Measurements from ENCODE around the gene TRAF1. TPM values are rescaled to one million over a fixed set of nuclear protein-coding genes. Genes with fewer than 3 reads are reported as not detected.
A peak's percentile ranks its signal among the peaks of the same experiment; 100 is the strongest.

TRAF1 gene
- total and polyA plus RNA-seq, 2 of the 13 experiments (the other 11 are each of a cell fraction or from before 2014, with no cell fraction given), result 0.44 to 1.0 TPM

DNA sequence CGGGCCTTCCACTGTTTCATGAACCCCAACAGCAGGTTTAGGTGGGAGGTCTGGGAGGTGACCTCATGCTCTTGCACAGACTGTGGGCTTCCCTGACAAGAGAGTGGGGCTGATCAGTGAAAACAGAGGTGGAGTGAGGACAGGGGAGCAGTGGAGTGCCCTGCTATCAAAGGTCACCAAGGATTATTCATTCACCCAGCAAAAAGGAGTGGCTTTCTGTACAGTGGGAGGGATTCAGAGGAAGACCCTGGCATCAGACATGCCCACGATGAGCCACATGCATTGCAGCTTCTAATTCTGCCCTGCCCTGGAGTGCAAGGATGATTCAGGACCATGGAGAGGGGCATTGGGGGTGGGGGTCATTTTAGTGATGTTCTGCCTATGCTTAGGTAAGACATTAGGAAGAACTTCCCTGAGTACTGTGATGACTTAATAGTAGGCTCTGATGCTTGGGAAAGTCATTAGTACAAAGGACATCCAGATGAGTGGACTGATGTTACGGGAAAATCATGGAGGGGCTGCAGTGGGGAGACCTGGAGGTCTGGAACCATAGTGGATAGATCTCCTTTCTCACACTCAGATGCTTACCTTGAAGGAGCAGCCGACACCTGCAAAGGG is 12.8 kb downstream of the TRAF1 start:
- H3K9me3 ChIP-seq (ENCODE audit: low read length), result no peaks in the 10 kb centered on the region
- H3K4me1 ChIP-seq (ENCODE audit: insufficient read depth, low read length), result 0 out of 2 replicates have a peak, but pooled peaks cover 12% of the 10 kb centered on the region
- H3K79me2 ChIP-seq (ENCODE audit: insufficient read depth, low read length), result no peaks in the 10 kb centered on the region
- no peak overlapping the region for H3K4me3 ChIP-seq (replicated peaks in 1 of 3; ENCODE audit: insufficient read depth in 1 of 3, low read depth in 2 of 3, low read length in 3 of 3)
- no peaks in the 10 kb centered on the region for H3K36me3 ChIP-seq (replicated peaks in 1 of 2; ENCODE audit: control insufficient read depth in 1 of 2, insufficient read depth in 2 of 2, low read length in 2 of 2)
- intact Hi-C loops (cut with micrococcal nuclease; ENCODE audit: unreplicated experiment) (no loop called here), in situ Hi-C loops (cut with HindIII; ENCODE audit: extremely low pct_ligation_motif_present, low pct_unique_long_range_greater_than_20kb) (no loop called here)
- no peaks in the 10 kb centered on the region for H3K27me3 ChIP-seq (ENCODE audit: control insufficient read depth in 1 of 2, insufficient read depth in 2 of 2, low read length in 2 of 2)
- no peak for DNase-seq (ENCODE audit: low spot score)
- no peak overlapping the region for H2AFZ ChIP-seq (ENCODE audit: low read length)
- H3K4me2 ChIP-seq (ENCODE audit: low read depth, low read length), result no peak overlapping the region
- H3K27ac ChIP-seq (ENCODE audit: extremely low read length, insufficient read depth, low read length), result no peak overlapping the region
- POLR2A ChIA-PET, result no interaction called here
- no peak for FAIRE-seq
- no peak overlapping the region for H3K9ac ChIP-seq (ENCODE audit: insufficient read depth, low read depth, low read length)
- 46% methylated on average over 4 of the region's 4 CpGs for WGBS (ENCODE audit: low lambda C conversion rate)
- CTCF ChIA-PET (ENCODE audit: low intra/inter-chr PET ratio, low total read pairs), result no interaction called here
- no TSS peak for BruUV-seq (replicated peaks)
- H4K20me1 ChIP-seq (ENCODE audit: insufficient read depth, low read length), result no peaks in the 10 kb centered on the region
- peak; percentile 55 for ATAC-seq
- TF ChIP-seq ZMYM3 (CRISPR knock-in tag; IDR thresholded peaks at IDR 0.05), result peak; percentile 58
- peak; percentile 13; the same call in 1 of the 2 replicates for TF ChIP-seq HDAC2 (CRISPR knock-in tag; IDR thresholded peaks at IDR 0.05)
- no peak for TF ChIP-seq SIX4 (CRISPR knock-in tag; IDR thresholded peaks at IDR 0.05)
- 0 out of 2 replicates have a peak, but pooled peaks have one; percentile 37 for TF ChIP-seq KMT2B (CRISPR knock-in tag; IDR thresholded peaks at IDR 0.05)
- TF ChIP-seq ZNF350 (CRISPR knock-in tag; IDR thresholded peaks at IDR 0.05; ENCODE audit: borderline replicate concordance, low read depth), result no peak
- TF ChIP-seq WIZ (CRISPR knock-in tag; IDR thresholded peaks at IDR 0.05), result peak; percentile 85; the same call in 1 of the 2 replicates
- TF ChIP-seq, protein P1, sequence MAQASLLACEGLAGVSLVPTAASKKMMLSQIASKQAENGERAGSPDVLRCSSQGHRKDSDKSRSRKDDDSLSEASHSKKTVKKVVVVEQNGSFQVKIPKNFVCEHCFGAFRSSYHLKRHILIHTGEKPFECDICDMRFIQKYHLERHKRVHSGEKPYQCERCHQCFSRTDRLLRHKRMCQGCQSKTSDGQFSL (CRISPR knock-in tag; IDR thresholded peaks at IDR 0.05), result peak; percentile 96
- 0 out of 2 replicates have a peak, but pooled peaks have one; percentile 8 for TF ChIP-seq PATZ1 (CRISPR knock-in tag; IDR thresholded peaks at IDR 0.05)
- TF ChIP-seq U2AF1 (optimal IDR thresholded peaks at IDR 0.05; ENCODE audit: low read depth, low read length), result no peak
- 0 out of 2 replicates have a peak, but pooled peaks have one; percentile 21 for TF ChIP-seq ZNF792 (CRISPR knock-in tag; IDR thresholded peaks at IDR 0.05)
- TF ChIP-seq ZBTB20 (CRISPR knock-in tag; IDR thresholded peaks at IDR 0.05; ENCODE audit: borderline replicate concordance, low read depth), result peak; percentile 44; the same call in 1 of the 2 replicates
- TF ChIP-seq MAZ (IDR thresholded peaks at IDR 0.05; ENCODE audit: borderline replicate concordance, low read depth, low read length), result peak; percentile 58; the same call in 1 of the 2 replicates
- no peak for TF ChIP-seq MAZ (CRISPR knock-in tag; IDR thresholded peaks at IDR 0.05; ENCODE audit: low read depth)
- TF ChIP-seq, protein P2, sequence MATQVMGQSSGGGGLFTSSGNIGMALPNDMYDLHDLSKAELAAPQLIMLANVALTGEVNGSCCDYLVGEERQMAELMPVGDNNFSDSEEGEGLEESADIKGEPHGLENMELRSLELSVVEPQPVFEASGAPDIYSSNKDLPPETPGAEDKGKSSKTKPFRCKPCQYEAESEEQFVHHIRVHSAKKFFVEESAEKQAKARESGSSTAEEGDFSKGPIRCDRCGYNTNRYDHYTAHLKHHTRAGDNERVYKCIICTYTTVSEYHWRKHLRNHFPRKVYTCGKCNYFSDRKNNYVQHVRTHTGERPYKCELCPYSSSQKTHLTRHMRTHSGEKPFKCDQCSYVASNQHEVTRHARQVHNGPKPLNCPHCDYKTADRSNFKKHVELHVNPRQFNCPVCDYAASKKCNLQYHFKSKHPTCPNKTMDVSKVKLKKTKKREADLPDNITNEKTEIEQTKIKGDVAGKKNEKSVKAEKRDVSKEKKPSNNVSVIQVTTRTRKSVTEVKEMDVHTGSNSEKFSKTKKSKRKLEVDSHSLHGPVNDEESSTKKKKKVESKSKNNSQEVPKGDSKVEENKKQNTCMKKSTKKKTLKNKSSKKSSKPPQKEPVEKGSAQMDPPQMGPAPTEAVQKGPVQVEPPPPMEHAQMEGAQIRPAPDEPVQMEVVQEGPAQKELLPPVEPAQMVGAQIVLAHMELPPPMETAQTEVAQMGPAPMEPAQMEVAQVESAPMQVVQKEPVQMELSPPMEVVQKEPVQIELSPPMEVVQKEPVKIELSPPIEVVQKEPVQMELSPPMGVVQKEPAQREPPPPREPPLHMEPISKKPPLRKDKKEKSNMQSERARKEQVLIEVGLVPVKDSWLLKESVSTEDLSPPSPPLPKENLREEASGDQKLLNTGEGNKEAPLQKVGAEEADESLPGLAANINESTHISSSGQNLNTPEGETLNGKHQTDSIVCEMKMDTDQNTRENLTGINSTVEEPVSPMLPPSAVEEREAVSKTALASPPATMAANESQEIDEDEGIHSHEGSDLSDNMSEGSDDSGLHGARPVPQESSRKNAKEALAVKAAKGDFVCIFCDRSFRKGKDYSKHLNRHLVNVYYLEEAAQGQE (IDR thresholded peaks at IDR 0.05; ENCODE audit: borderline replicate concordance in 1 of 2, low read depth in 1 of 2, low read length in 2 of 2), result peak; percentile 77 to 96
- 0 out of 2 replicates have a peak, but pooled peaks have one; percentile 33 for TF ChIP-seq FOXO4 (CRISPR knock-in tag; conservative IDR thresholded peaks at IDR 0.05)

All from HepG2 (cell line).